K562 (cell line): ENCODE data around the gene EIF1B. TPM values are rescaled to one million over a fixed set of nuclear protein-coding genes. Genes with fewer than 3 reads are reported as not detected.

Source experiments
- MYC ChIP-seq, 2 experiments: fragments of 250-450 bp in 1 of 2; sonication (Bioruptor Pico) in 1 of 2; IDR thresholded peaks; 2 replicates each; pipeline versions ENCODE4 v1.5.1 to v1.6.1; 2012 to 2021; ENCODE audit warnings: low read depth in 2 of 2, borderline replicate concordance in 1 of 2, improper control_type of control experiment in 1 of 2, low read length in 1 of 2, mild to moderate bottlenecking in 1 of 2, moderate library complexity in 1 of 2
- RBBP5 ChIP-seq: fragments of 200-600 bp; sonication (generic); IDR thresholded peaks from 2 replicates; pipeline ENCODE4 v1.6.1; 2012; ENCODE audit warnings: borderline replicate concordance, mild to moderate bottlenecking, low read length, control low read depth, inconsistent platforms; ENCODE audit not compliant: insufficient read depth, poor library complexity, severe bottlenecking
- TAL1 ChIP-seq: fragments of 450-650 bp; IDR thresholded peaks from 2 replicates; pipeline ENCODE4 v1.6.1; 2016; ENCODE audit warnings: mild to moderate bottlenecking
- VEZF1 ChIP-seq: fragments of 200-800 bp; sonication (Bioruptor generic); IDR thresholded peaks from 2 replicates; pipeline ENCODE4 v1.6.1; 2017; ENCODE audit warnings: missing genetic modification characterization, missing compliant biosample characterization
- ZNF431 ChIP-seq: sonication (generic); formaldehyde crosslinking; IDR thresholded peaks from 2 replicates; pipeline ENCODE4 v1.8.0; 2022; ENCODE audit warnings: mild to moderate bottlenecking, missing genetic modification reagents
- polyA plus RNA-seq, 8 experiments: library from polyadenylated mRNA; depleted of rRNA in 4 of 8; stranded (reverse) in 5 of 8; unstranded in 3 of 8; fragments of >200 nt; fragmentation: Nextera tagmentation in 2 of 8; fragmentation: Illumina TruSeq in 1 of 8; extraction: Ambion mirVana in 2 of 8; extraction: Trizol in 1 of 8; gene quantifications; 2 replicates each; pipeline versions ENCODE4 v1.2.1 to v1.2.3, GENCODE V29; 2011 to 2014; ENCODE audit warnings: inconsistent platforms in 1 of 8, missing spikeins in 1 of 8
- total RNA-seq, 7 experiments: library from RNA; depleted of rRNA in 6 of 7; stranded (reverse); fragments of >200 nt in 6 of 7; fragmentation: Illumina TruSeq in 2 of 7; extraction: Trizol in 2 of 7; gene quantifications; 2 replicates each; pipeline versions ENCODE4 v1.2.1 to v1.2.3, GENCODE V29; 2011 to 2021; ENCODE audit warnings: low replicate concordance in 1 of 7
- TF ChIP-seq, protein P1 (sequence below): fragments of 450-650 bp; IDR thresholded peaks from 2 replicates; pipeline ENCODE4 v1.6.1; 2016; ENCODE audit warnings: mild to moderate bottlenecking, moderate library complexity
- TF ChIP-seq, protein P2 (sequence below): sonication (generic); formaldehyde crosslinking; IDR thresholded peaks from 2 replicates; pipeline ENCODE4 v1.8.1; 2023; ENCODE audit warnings: mild to moderate bottlenecking, missing genetic modification reagents, moderate library complexity
- TF ChIP-seq, protein P3 (sequence below), 2 experiments: IDR thresholded peaks; 2 replicates each; pipeline ENCODE4 v1.6.1; 2012; ENCODE audit warnings: improper control_type of control experiment in 2 of 2, low read depth in 2 of 2, low read length in 2 of 2, borderline replicate concordance in 1 of 2

Gene EIF1B
- total and polyA plus RNA-seq, 9 of the 15 experiments (the other 6 are each of a cell fraction or from before 2014, with no cell fraction given): 18.1 to 184 (median 78.9) TPM

- no peak; the same call in 1 of the 2 replicates for TF ChIP-seq VEZF1 (CRISPR knock-in tag)
- peak; percentile 47 for TF ChIP-seq TAL1
- TF ChIP-seq ZNF431 (CRISPR knock-in tag): no peak
- TF ChIP-seq, protein P1, sequence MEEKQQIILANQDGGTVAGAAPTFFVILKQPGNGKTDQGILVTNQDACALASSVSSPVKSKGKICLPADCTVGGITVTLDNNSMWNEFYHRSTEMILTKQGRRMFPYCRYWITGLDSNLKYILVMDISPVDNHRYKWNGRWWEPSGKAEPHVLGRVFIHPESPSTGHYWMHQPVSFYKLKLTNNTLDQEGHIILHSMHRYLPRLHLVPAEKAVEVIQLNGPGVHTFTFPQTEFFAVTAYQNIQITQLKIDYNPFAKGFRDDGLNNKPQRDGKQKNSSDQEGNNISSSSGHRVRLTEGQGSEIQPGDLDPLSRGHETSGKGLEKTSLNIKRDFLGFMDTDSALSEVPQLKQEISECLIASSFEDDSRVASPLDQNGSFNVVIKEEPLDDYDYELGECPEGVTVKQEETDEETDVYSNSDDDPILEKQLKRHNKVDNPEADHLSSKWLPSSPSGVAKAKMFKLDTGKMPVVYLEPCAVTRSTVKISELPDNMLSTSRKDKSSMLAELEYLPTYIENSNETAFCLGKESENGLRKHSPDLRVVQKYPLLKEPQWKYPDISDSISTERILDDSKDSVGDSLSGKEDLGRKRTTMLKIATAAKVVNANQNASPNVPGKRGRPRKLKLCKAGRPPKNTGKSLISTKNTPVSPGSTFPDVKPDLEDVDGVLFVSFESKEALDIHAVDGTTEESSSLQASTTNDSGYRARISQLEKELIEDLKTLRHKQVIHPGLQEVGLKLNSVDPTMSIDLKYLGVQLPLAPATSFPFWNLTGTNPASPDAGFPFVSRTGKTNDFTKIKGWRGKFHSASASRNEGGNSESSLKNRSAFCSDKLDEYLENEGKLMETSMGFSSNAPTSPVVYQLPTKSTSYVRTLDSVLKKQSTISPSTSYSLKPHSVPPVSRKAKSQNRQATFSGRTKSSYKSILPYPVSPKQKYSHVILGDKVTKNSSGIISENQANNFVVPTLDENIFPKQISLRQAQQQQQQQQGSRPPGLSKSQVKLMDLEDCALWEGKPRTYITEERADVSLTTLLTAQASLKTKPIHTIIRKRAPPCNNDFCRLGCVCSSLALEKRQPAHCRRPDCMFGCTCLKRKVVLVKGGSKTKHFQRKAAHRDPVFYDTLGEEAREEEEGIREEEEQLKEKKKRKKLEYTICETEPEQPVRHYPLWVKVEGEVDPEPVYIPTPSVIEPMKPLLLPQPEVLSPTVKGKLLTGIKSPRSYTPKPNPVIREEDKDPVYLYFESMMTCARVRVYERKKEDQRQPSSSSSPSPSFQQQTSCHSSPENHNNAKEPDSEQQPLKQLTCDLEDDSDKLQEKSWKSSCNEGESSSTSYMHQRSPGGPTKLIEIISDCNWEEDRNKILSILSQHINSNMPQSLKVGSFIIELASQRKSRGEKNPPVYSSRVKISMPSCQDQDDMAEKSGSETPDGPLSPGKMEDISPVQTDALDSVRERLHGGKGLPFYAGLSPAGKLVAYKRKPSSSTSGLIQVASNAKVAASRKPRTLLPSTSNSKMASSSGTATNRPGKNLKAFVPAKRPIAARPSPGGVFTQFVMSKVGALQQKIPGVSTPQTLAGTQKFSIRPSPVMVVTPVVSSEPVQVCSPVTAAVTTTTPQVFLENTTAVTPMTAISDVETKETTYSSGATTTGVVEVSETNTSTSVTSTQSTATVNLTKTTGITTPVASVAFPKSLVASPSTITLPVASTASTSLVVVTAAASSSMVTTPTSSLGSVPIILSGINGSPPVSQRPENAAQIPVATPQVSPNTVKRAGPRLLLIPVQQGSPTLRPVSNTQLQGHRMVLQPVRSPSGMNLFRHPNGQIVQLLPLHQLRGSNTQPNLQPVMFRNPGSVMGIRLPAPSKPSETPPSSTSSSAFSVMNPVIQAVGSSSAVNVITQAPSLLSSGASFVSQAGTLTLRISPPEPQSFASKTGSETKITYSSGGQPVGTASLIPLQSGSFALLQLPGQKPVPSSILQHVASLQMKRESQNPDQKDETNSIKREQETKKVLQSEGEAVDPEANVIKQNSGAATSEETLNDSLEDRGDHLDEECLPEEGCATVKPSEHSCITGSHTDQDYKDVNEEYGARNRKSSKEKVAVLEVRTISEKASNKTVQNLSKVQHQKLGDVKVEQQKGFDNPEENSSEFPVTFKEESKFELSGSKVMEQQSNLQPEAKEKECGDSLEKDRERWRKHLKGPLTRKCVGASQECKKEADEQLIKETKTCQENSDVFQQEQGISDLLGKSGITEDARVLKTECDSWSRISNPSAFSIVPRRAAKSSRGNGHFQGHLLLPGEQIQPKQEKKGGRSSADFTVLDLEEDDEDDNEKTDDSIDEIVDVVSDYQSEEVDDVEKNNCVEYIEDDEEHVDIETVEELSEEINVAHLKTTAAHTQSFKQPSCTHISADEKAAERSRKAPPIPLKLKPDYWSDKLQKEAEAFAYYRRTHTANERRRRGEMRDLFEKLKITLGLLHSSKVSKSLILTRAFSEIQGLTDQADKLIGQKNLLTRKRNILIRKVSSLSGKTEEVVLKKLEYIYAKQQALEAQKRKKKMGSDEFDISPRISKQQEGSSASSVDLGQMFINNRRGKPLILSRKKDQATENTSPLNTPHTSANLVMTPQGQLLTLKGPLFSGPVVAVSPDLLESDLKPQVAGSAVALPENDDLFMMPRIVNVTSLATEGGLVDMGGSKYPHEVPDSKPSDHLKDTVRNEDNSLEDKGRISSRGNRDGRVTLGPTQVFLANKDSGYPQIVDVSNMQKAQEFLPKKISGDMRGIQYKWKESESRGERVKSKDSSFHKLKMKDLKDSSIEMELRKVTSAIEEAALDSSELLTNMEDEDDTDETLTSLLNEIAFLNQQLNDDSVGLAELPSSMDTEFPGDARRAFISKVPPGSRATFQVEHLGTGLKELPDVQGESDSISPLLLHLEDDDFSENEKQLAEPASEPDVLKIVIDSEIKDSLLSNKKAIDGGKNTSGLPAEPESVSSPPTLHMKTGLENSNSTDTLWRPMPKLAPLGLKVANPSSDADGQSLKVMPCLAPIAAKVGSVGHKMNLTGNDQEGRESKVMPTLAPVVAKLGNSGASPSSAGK: peak; percentile 78
- TF ChIP-seq MYC (IDR thresholded peaks at IDR 0.05; ENCODE audit: low read depth, low read length): peak; percentile 58
- TF ChIP-seq MYC (CRISPR knock-in tag; IDR thresholded peaks at IDR 0.05; ENCODE audit: borderline replicate concordance, low read depth): no peak
- TF ChIP-seq, protein P2, sequence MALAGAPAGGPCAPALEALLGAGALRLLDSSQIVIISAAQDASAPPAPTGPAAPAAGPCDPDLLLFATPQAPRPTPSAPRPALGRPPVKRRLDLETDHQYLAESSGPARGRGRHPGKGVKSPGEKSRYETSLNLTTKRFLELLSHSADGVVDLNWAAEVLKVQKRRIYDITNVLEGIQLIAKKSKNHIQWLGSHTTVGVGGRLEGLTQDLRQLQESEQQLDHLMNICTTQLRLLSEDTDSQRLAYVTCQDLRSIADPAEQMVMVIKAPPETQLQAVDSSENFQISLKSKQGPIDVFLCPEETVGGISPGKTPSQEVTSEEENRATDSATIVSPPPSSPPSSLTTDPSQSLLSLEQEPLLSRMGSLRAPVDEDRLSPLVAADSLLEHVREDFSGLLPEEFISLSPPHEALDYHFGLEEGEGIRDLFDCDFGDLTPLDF: no peak
- TF ChIP-seq, protein P3, sequence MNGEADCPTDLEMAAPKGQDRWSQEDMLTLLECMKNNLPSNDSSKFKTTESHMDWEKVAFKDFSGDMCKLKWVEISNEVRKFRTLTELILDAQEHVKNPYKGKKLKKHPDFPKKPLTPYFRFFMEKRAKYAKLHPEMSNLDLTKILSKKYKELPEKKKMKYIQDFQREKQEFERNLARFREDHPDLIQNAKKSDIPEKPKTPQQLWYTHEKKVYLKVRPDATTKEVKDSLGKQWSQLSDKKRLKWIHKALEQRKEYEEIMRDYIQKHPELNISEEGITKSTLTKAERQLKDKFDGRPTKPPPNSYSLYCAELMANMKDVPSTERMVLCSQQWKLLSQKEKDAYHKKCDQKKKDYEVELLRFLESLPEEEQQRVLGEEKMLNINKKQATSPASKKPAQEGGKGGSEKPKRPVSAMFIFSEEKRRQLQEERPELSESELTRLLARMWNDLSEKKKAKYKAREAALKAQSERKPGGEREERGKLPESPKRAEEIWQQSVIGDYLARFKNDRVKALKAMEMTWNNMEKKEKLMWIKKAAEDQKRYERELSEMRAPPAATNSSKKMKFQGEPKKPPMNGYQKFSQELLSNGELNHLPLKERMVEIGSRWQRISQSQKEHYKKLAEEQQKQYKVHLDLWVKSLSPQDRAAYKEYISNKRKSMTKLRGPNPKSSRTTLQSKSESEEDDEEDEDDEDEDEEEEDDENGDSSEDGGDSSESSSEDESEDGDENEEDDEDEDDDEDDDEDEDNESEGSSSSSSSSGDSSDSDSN (IDR thresholded peaks at IDR 0.05; ENCODE audit: borderline replicate concordance in 1 of 2, low read depth in 2 of 2, low read length in 2 of 2): 0 out of 4 replicates have a peak, but pooled peaks of 1 of the 2 experiments have one; percentile 20
- no peak for TF ChIP-seq RBBP5
These were observed 27.1 kb downstream of the EIF1B start (continued) for GRCh38 chr3:40336511-40337135.
